HG03108 (cell line): ENCODE data around the gene FOXD4L1.
A peak's percentile ranks its signal among the peaks of the same experiment; 100 is the strongest.
"Not testable (repeated sequence)": the region's sequence is repeated elsewhere in the genome, so short reads cannot be mapped to it uniquely, and the experiment has no call there.

Source experiments
- ATAC-seq: cut with Tn5 transposase; IDR thresholded peaks from one replicate; pipeline ENCODE4 v1.9.1; 2021; ENCODE audit warnings: moderate library complexity; ENCODE audit not compliant: unreplicated experiment

FOXD4L1 gene

DNA sequence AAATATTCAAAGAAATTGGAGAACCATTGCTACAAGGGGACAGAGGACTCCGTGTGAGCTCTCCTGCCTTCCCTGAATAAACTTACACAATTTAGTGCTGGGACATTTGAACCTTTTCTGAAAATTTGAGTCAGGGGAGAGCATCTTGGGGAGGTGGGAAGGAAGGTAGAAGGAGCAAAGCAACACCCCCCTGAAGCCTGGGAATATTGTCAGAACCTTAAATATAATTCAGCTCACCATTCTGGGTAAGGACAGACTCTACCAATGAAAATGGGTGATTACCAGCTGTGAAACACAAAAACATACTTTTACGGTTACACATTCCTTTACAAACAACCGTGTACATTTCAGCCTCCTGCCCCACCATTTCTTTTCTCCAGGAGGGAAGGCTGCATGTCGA is at the start of gene FOXD4L1:
Gene FOXD4L1 (plus strand): TSS at position 301 of the 400 bp plus-strand sequence. CDS start 592 bp downstream, outside the sequence.
- not testable (repeated sequence) for ATAC-seq

- not testable (repeated sequence) for ATAC-seq
These were observed 32.7 kb upstream of the FOXD4L1 start for GRCh38 chr2:113465770-113466169.

DNA sequence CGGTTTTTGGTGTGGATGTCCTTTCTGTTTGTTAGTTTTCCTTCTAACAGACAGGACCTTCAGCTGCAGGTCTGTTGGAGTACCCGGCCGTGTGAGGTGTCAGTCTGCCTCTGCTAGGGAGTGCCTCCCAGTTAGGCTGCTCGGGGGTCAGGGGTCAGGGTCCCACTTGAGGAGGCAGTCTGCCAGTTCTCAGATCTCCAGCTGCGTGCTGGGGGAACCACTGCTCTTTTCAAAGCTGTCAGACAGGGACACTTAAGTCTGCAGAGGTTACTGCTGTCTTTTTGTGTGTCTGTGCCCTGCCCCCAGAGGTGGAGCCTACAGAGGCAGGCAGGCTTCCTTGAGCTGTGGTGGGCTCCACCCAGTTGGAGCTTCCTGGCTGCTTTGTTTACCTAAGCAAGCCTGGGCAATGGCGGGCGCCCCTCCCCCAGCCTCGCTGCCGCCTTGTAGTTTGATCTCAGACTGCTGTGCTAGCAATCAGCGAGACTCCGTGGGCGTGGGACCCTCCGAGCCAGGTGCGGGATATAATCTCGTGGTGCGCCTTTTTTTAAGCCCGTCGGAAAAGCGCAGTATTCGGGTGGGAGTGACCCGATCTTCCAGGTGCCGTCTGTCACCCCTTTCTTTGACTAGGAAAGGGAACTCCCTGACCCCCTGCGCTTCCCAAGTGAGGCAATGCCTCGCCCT is 21.6 kb upstream of the FOXD4L1 start:
- not testable (repeated sequence) for ATAC-seq

GRCh38 chr2:113496527-113496926 is 1.9 kb upstream of the FOXD4L1 start:
- not testable (repeated sequence) for ATAC-seq

GRCh38 chr2:113499019-113499885 is 787 bp downstream of the FOXD4L1 start:
- ATAC-seq, result not testable (repeated sequence)

DNA sequence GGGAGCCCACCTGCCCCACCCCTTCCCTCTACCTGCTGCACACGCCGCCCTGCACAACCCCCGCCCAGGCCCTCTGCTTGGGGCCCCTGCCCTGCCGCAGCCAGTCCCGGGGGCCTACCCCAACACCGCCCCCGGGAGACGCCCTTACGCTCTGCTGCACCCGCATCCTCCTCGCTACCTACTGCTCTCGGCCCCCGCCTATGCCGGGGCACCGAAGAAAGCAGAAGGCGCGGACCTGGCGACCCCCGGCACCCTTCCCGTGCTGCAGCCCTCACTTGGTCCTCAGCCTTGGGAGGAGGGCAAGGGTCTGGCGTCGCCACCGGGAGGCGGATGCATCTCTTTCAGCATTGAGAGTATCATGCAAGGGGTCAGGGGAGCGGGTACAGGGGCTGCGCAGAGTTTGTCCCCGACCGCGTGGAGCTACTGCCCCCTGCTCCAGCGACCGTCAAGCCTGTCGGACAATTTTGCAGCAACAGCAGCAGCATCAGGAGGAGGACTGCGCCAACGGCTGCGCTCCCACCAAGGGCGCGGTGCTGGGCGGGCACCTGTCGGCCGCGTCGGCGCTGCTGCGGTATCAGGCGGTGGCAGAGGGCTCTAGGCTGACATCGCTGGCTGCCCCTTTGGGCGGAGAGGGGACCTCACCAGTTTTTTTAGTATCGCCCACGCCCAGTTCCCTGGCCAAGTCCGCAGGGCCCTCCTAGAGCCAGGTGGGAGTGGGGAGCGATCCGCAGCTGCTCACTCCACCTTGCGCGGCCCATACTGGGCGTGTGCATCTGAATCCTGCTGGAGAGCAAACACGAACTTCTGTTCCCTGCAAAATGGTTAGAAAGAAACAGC is 1.6 kb downstream of the FOXD4L1 start:
- not testable (repeated sequence) for ATAC-seq

- not testable (repeated sequence) for ATAC-seq
These were observed 2.2 kb downstream of the FOXD4L1 start for GRCh38 chr2:113500723-113501038.

- ATAC-seq, result not testable (repeated sequence)
These were observed 4.0 kb downstream of the FOXD4L1 start for GRCh38 chr2:113502216-113503093.

DNA sequence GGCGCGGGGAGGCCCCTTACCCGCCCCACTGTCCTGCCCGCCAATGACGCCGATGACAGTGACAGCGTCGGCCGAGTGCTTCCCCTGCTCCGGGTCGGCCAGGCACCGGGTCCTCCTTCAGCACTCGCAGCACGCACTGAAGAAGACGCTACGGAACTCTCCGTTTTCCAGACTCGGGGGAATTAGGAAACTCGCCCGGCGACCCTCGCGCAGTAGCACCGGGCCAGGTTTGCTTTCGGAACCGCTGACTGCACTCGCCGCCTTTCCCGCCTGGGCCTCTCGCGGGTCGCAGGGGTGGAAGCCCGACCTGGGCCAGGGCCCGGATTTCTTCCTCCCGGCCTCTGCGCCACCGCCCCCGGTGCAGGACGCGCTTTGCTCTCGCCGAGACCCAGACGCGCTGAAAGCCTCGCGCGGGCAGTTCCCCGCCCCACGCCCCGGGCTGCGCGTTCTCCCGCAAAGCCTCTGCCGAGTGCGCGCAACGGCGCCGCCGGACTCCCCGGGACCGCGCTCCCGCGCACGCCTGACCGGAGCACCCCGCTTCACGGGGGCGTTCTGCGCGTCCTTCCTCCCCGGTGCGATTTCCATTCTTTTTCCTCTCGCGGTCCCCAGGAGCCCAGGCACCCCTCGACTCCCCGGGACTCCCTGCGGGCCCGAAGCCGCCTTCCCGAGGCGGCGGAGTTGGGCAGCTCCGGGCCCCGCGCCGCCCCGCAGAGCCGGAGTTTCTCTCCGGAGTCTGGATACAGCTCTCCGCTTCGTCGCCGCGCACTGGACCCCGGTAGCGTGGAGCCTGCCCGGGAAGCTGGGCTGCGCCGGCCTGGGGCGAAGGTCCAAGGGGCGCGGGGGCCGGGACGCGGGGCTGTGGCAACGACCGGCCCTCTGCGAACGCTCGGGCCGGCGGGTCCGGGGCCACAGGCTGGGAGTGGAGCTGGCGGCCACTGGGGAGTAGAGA is 4.9 kb downstream of the FOXD4L1 start:
- ATAC-seq, result peak; percentile 67

- not testable (repeated sequence) for ATAC-seq
These were observed 5.6 kb downstream of the FOXD4L1 start for GRCh38 chr2:113504081-113504480.

DNA sequence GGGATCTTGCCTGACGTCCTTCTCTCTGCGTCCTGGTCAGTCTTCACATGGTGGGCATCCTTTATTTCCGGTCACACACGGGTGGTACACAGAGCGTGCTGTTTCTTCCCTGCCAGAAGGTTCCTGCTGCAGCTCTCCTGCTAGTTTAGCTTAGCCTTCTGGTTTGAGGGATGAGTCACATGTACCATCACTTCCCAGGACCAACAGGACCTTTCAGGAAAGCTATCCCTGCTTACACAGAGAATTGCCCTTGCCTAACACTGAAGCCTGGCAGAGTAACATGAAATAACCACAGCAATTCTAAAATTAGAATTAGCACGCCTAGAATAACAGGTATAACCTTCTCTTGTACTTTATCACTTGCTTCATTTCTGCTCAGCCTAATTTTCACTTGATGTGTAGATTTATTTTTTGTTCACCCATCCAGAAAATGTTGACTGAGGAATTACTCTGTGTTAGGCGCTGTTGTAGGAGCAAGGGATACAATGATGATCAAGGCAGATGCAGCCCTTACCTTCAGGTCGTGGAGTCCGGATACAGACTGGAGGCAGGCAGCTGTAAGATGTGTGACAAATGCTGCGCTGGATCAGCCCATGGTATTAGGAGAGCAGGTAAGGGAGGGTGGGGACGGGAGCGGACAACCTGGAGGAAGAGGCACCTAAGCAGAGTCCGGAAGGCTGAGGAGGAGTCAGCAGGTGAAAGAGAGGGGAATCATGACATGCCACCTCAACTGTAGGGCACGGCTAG is 9.1 kb downstream of the FOXD4L1 start:
- not testable (repeated sequence) for ATAC-seq

- ATAC-seq, result not testable (repeated sequence)
These were observed 9.7 kb downstream of the FOXD4L1 start for GRCh38 chr2:113508187-113508586.

DNA sequence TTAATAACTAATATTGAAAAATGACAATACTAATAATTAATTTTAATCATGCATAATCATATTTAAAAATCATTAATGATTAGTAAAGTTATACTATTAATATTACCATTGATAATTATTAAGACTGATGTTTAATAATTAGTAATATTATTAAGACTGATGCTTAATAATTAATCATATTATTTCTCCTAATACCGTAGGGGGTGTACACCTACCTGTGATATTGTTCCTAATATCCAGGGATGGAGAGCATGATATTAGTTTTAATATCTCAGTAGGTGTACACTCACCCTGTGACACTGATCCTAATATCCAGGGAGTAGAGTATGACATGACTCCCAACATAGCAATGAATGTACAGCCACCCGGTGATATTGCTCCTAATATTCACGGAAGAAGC is 12.4 kb downstream of the FOXD4L1 start:
- not testable (repeated sequence) for ATAC-seq

- ATAC-seq, result not testable (repeated sequence)
These were observed 13.4 kb downstream of the FOXD4L1 start for GRCh38 chr2:113511859-113512258.

GRCh38 chr2:113515457-113515856 is 17.0 kb downstream of the FOXD4L1 start:
- not testable (repeated sequence) for ATAC-seq

- not testable (repeated sequence) for ATAC-seq
These were observed 17.5 kb downstream of the FOXD4L1 start for GRCh38 chr2:113515995-113516394.

DNA sequence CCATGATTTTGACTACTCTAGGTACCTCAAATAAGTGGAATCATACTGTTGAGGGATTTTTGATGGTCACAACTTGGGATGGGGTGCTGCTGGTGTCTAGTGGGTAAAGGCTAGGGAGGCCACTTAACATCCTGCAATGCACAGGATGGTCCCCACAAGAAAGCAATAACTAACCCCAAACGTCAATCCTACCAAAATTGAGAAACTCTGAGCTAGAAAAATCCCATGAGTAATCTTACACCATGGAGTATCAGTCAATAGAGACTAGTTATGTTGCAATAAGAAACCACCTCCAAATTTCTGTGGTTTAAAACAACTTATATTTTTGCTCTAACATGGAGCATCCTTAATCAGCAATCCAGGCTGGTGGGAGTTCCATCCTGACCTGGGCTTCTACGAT is 18.6 kb downstream of the FOXD4L1 start:
- ATAC-seq, result not testable (repeated sequence)

- not testable (repeated sequence) for ATAC-seq
These were observed 22.4 kb downstream of the FOXD4L1 start for GRCh38 chr2:113520837-113521236.
